ENCODE data around the gene ERMARD.
"Not testable (repeated sequence)": the region's sequence is repeated elsewhere in the genome, so short reads cannot be mapped to it uniquely, and the experiment has no call there.

Gene ERMARD

GRCh38 chr6:169738204-169738975 lies 13.0 kb upstream of the ERMARD start:
- DNase-seq (ENCODE audit: low read depth in 2 of 2), result no peak

GRCh38 chr6:169738976-169739529 lies 12.4 kb upstream of the ERMARD start:
- DNase-seq (ENCODE audit: low read depth in 2 of 2), result no peak

- no peak for DNase-seq (ENCODE audit: low read depth in 2 of 2)
Observed at GRCh38 chr6:169741344-169741743, 10.1 kb upstream of the ERMARD start.

- no peak for DNase-seq (ENCODE audit: low read depth in 2 of 2)
Observed at GRCh38 chr6:169745405-169745804, 6.0 kb upstream of the ERMARD start.

- no peak for DNase-seq (ENCODE audit: low read depth in 2 of 2)
Observed at GRCh38 chr6:169746556-169746955, 4.9 kb upstream of the ERMARD start.

GRCh38 chr6:169752074-169752623 lies 727 bp downstream of the ERMARD start:
- no peak for DNase-seq (ENCODE audit: low read depth in 2 of 2)

- DNase-seq (ENCODE audit: low read depth in 2 of 2), result no peak
Observed at GRCh38 chr6:169755162-169755561, 3.7 kb downstream of the ERMARD start.

GRCh38 chr6:169763308-169763707 lies 11.9 kb downstream of the ERMARD start:
- DNase-seq (ENCODE audit: low read depth in 2 of 2), result no peak

GRCh38 chr6:169763881-169764280 lies 12.5 kb downstream of the ERMARD start:
- DNase-seq (ENCODE audit: low read depth in 2 of 2), result no peak

GRCh38 chr6:169765789-169766188 lies 14.4 kb downstream of the ERMARD start:
- DNase-seq (ENCODE audit: low read depth in 2 of 2), result not testable (repeated sequence)

- DNase-seq (ENCODE audit: low read depth in 2 of 2), result no peak
Observed at GRCh38 chr6:169766232-169766631, 14.8 kb downstream of the ERMARD start.

GRCh38 chr6:169766921-169767736 lies 15.7 kb downstream of the ERMARD start:
- DNase-seq (ENCODE audit: low read depth in 2 of 2), result no peak

- no peak for DNase-seq (ENCODE audit: low read depth in 2 of 2)
Observed at GRCh38 chr6:169774347-169774746, 22.9 kb downstream of the ERMARD start.

GRCh38 chr6:169775321-169775720 lies 23.9 kb downstream of the ERMARD start:
- no peak for DNase-seq (ENCODE audit: low read depth in 2 of 2)

GRCh38 chr6:169776379-169776778 lies 25.0 kb downstream of the ERMARD start:
- DNase-seq (ENCODE audit: low read depth in 2 of 2), result no peak

- no peak for DNase-seq (ENCODE audit: low read depth in 2 of 2)
Observed at GRCh38 chr6:169777896-169778295, 26.5 kb downstream of the ERMARD start.

- DNase-seq (ENCODE audit: low read depth in 2 of 2), result no peak
Observed at GRCh38 chr6:169778646-169779045, 27.2 kb downstream of the ERMARD start.

GRCh38 chr6:169779092-169779815 lies 27.8 kb downstream of the ERMARD start:
- DNase-seq (ENCODE audit: low read depth in 2 of 2), result no peak

- no peak for DNase-seq (ENCODE audit: low read depth in 2 of 2)
Observed at GRCh38 chr6:169779896-169780295, 28.5 kb downstream of the ERMARD start.

GRCh38 chr6:169780571-169781091 lies 29.2 kb downstream of the ERMARD start:
- DNase-seq (ENCODE audit: low read depth in 2 of 2), result no peak

GRCh38 chr6:169782966-169783365 lies 31.5 kb downstream of the ERMARD start:
- no peak for DNase-seq (ENCODE audit: low read depth in 2 of 2)

GRCh38 chr6:169783401-169783800 lies 32.0 kb downstream of the ERMARD start:
- DNase-seq (ENCODE audit: low read depth in 2 of 2), result no peak

All from stimulated activated CD4-positive, alpha-beta T cell treated with anti-CD3 and anti-CD28 coated beads, Interleukin-4, amount 100 ng/mL, for 48 hours (primary cell).